ENCODE data around the gene LIMCH1.
"Not testable (repeated sequence)": the region's sequence is repeated elsewhere in the genome, so short reads cannot be mapped to it uniquely, and the experiment has no call there.

LIMCH1 gene

GRCh38 chr4:41538017-41538733 is at the start of gene LIMCH1:
Gene LIMCH1 (plus strand): TSS chr4:41538157. CDS start chr4:41605996, 67,839 bp downstream.
- DNase-seq: no peak

GRCh38 chr4:41491081-41491576 is 46.8 kb upstream of the LIMCH1 start:
- DNase-seq: not testable (repeated sequence)

- DNase-seq: peak; percentile 15
Observed at GRCh38 chr4:41496977-41497376, 41.0 kb upstream of the LIMCH1 start.

- no peak for DNase-seq
Observed at GRCh38 chr4:41498177-41498576, 39.8 kb upstream of the LIMCH1 start.

GRCh38 chr4:41504167-41504818 is 33.7 kb upstream of the LIMCH1 start:
- DNase-seq: no peak

GRCh38 chr4:41505161-41505661 is 32.7 kb upstream of the LIMCH1 start:
- DNase-seq: peak; percentile 68

GRCh38 chr4:41506130-41506529 is 31.8 kb upstream of the LIMCH1 start:
- no peak for DNase-seq

- no peak for DNase-seq
Observed at GRCh38 chr4:41507291-41507947, 30.5 kb upstream of the LIMCH1 start.

GRCh38 chr4:41509451-41509866 is 28.5 kb upstream of the LIMCH1 start:
- peak; percentile 24 for DNase-seq

GRCh38 chr4:41510179-41510578 is 27.8 kb upstream of the LIMCH1 start:
- no peak for DNase-seq

GRCh38 chr4:41512136-41512535 is 25.8 kb upstream of the LIMCH1 start:
- no peak for DNase-seq

GRCh38 chr4:41512596-41512995 is 25.4 kb upstream of the LIMCH1 start:
- no peak for DNase-seq

GRCh38 chr4:41514169-41514568 is 23.8 kb upstream of the LIMCH1 start:
- no peak for DNase-seq

- no peak for DNase-seq
Observed at GRCh38 chr4:41514766-41515481, 23.0 kb upstream of the LIMCH1 start.

- DNase-seq: no peak
Observed at GRCh38 chr4:41517121-41517520, 20.8 kb upstream of the LIMCH1 start.

GRCh38 chr4:41517747-41518146 is 20.2 kb upstream of the LIMCH1 start:
- DNase-seq: no peak

GRCh38 chr4:41524425-41524824 is 13.5 kb upstream of the LIMCH1 start:
- no peak for DNase-seq

GRCh38 chr4:41525129-41525528 is 12.8 kb upstream of the LIMCH1 start:
- DNase-seq: no peak

GRCh38 chr4:41526628-41527027 is 11.3 kb upstream of the LIMCH1 start:
- no peak for DNase-seq

- no peak for DNase-seq
Observed at GRCh38 chr4:41528512-41529205, 9.3 kb upstream of the LIMCH1 start.

- no peak for DNase-seq
Observed at GRCh38 chr4:41530741-41531140, 7.2 kb upstream of the LIMCH1 start.

- no peak for DNase-seq
Observed at GRCh38 chr4:41532336-41532735, 5.6 kb upstream of the LIMCH1 start.

Measured in midbrain (tissue), 1 donor.